Measurements from ENCODE around the gene GRM1.

Gene GRM1

DNA sequence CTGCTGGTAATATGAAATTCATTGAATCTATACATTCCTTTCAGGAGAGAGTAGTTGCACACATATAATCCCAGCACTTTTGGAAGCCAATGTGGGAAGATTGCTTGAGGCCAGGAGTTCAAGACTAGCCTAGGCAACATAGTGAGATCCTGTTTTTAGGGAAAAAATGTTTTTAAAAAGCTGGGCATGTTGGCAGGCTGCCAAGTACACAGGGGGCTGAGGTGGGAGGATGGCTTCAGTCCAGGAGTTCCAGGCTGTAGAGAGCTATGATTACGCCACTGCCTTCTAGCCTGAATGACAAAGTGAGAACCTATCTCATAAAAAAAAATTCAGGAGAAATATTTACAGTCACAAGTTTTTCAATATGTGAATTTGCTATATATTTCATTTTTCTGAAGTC, 71.9 kb downstream of the GRM1 start:
- DNase-seq, result no peak

DNA sequence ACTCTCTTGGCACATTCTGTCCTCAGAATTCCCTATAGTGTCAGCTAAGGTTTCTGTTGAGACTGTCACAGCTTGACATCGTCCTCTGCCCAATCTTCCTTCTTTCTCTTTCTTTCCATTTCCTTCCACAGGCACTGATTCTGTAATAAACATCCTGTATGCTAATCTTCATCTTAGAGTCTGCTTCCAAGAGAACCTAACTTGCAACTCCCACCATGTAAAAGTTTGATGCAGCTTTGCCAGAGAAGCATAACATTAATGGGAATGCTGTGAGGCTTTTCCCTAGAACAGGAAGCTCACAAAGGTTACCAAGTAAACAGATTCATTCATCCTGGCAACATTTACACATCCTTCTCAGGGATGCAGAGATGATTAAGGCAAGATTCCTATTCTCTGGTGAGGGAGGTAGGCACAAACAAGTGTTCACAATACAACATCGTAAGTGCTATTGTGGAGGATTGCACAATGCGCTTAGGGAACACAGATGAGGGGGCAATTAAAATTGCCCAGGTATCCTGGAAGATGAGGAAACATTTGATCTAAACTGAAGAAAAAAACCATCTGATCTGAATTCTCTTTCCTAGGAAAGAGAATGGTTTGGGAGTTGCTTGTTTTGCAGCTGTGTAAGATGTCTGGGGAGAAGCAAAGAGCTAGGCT, 74.7 kb downstream of the GRM1 start:
- no peak for DNase-seq

DNA sequence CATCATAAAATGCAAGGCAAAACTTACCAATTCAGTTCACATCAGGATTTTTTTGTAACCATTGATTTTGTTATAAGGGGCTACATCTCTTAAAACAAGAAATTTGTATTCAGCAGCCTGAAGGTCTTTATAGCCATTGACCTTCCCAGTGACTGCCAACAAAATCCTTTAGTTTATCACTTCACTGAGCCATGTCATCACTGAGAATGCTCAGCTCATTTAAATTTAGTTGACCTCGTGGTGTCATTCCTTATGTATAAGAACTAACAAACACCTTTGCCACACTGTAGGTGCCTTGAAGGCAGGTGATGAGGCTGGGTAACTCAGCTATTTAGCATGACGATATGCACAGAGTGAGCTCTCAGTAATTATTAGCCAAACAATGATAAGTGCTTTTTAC, 77.7 kb downstream of the GRM1 start:
- DNase-seq, result no peak

DNA sequence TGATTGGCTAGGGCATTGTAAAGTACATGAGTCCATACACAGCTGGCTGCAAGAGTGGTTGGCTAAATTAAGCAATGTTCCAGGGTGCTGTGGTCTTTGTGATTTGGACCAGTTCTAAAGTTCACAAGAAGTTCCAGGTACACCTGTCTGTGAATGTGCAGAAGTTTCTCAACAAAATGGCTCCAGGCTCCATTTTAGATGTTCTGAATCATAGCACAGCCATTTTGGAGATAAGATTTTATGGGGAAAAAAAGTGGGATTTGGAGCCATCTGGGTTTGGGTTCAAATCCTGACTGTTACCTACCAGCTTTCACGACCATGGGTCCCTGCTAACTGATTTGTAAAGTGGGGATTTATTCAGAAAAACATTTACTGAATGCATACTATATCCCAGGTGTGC, 82.1 kb downstream of the GRM1 start:
- no peak for DNase-seq

GRCh38 chr6:146111881-146112450, 83.1 kb downstream of the GRM1 start:
- no peak for DNase-seq

DNA sequence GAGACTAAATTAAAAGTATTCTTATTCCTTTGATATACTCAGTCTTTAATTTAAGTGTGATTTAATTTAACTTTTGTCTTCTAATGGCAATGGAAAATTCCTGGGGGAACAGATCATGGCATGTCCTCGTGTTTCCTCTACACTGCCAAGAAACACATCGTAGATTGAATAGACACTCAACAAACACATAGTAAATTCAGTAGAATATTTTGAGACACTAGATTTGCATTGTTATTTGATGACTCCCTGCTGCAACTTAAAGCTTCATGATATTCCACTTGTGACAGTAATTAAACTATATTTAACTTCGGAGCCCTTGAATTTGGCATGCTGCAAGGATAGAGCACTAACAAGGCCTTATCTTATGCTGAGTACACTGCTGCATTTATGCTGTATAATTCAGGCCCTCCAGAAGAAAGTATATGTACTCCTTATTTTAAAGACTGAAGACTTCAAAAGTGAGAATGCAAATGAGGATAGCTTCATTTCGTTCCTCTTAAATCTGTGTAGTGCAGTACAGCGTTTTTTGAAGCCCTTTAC, 84.3 kb downstream of the GRM1 start:
- DNase-seq, result no peak

GRCh38 chr6:146123616-146124015, 94.8 kb downstream of the GRM1 start:
- no peak for DNase-seq

GRCh38 chr6:146127447-146128215, 98.8 kb downstream of the GRM1 start:
- DNase-seq, result no peak

GRCh38 chr6:146133866-146134265, 105.0 kb downstream of the GRM1 start:
- DNase-seq, result no peak

GRCh38 chr6:146135167-146135566, 106.3 kb downstream of the GRM1 start:
- no peak for DNase-seq

GRCh38 chr6:146146836-146147235, 118.0 kb downstream of the GRM1 start:
- no peak for DNase-seq

DNA sequence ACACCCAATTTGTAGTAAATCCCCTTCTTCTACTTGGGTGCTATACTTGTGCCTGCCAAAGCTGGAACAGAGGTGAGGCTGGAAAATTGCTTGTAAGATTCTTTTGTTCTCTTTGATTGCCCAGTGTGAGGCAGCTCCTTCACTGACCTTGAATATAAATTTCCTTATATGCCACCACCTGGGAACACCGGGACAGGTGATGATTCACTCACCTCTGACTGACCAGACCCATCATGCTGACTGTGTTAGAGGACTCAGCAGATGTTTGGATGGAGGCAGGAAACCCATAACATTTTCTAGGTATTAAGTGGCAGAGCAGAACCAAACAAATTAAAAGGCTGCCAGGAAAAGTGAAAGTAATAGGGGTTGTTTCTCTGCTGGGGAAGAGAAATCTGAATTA, 120.9 kb downstream of the GRM1 start:
- DNase-seq, result no peak

- no peak for DNase-seq
Observed at GRCh38 chr6:146153040-146153758, 124.3 kb downstream of the GRM1 start.

DNA sequence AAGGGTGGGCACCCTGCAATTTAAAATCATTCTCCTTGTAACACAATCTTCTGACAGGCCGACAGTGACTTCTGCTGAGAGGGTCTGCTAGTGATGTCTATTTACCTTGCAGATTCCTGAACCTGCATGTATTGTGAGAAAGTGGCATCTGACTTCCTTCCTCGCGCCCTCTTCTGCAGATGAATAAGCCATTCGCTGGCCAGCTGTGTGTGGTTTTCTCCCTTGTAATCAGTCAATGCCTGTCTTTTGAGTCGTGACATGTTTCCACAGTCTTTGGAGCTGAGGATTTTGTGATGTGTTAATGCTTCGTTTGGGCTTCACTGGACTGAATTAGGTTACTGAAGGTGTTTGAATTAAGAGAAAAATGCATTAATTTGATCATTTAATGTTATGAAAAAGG, 125.3 kb downstream of the GRM1 start:
- no peak for DNase-seq

GRCh38 chr6:146161664-146162063, 132.8 kb downstream of the GRM1 start:
- DNase-seq, result no peak

DNA sequence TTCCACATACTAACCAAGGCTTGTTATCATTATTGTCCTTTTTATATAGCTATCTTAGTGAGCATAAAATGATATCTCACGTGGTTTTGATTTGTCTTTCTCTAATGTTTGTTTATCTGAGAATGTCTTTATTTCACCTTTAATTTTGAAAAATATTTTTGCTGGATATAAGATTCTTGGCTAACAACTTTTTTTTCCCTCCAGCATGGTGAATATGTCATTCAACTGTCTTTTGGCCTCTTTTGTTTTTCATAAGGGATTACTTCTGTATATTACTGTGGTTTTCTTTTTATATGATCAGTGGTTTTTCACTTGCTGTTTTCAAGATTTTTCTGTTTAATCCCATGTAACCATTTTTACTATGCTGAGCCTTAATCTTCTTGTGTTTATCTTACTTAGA, 141.0 kb downstream of the GRM1 start:
- DNase-seq, result no peak

DNA sequence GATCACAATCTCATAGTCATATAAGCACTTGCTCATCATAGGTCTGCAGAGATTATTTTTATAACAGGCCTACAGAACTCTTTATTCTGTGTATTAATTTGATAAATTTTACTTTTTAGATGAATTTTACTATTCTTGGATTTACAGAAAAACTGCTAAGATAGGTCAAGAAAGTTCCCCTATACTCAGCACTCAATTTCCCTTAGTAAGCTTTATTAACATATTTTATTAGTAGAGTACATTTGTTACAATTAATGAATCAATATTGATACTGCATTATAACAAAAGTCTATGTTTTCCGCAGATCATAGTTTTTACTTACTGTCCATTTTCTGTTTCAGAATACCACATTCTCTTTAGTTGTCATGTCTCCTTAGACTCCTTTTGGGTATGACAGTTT, 148.9 kb downstream of the GRM1 start:
- DNase-seq, result no peak

DNA sequence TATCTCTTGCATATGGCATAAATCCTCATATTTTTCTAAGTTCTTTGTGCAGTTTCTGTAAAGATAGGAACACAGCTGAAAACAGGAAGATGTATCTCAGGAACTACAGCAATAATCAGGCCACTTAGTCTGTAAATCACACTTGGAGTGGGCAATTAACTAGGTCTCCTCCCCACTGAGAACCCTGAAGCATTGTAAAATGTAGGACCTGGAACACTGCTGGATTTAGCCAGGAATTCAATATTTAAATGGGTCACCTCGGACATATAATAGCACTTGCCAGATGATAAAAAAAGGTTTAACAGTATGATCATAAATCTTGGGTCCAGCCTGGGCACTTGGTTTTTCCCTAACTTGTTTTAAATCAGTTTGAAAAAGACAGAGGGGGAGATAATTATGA, 155.0 kb downstream of the GRM1 start:
- no peak for DNase-seq

DNA sequence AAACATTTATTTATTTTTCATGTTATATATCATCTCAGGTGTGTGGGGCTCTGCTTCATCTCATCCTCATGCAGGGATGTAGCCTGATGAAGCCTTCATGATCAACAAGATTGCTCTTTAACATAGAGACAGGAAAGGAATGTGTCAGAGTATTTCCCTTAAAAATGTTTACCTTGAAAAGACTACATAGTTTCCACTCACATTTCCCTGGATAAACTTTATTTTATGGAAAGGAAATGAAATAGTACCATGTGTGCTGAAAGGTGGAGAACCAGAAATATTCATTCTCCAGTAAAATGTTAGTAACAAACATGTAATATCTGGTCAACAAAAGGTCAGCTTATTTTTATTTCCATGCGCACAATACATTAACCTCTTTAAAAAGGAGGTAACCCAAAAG, 155.8 kb downstream of the GRM1 start:
- DNase-seq, result no peak

DNA sequence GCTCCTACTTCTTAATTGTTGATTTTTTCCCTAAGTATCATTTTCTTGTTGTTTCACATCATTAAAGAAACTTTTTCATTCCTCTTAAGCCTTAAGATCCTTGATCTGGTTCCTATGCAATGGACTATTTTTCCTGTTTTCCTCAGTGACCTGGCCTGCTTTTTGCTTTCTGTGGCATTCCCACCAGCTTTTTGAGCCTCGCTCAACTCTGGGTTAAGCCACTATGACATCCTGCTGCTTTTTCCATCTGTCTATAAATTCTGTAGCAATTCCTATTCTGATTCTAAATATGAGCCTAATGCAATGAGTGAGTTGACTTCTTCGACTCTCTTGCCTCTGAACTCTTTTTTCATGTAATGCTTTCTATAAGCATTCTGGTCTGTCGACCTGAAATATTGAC, 160.3 kb downstream of the GRM1 start:
- no peak for DNase-seq

DNA sequence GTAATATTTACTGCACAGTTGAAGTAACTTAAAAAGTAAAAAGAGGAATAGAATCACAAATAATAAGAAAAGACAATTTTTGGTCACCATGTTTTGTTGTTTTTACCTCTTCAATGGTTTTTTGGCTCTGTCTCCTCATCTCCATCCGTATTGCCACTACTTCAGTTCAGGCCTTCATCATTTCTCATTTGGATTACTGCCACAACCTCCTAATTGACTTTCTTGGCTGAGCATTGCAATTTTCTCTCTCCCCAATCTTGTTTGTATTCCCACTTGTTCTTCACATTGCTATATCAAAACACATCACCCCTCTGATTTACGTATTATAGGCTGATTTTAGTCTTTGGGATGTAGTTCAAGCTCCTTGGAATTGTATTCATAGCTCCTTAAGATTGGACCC, 161.7 kb downstream of the GRM1 start:
- no peak for DNase-seq

- no peak for DNase-seq
Observed at GRCh38 chr6:146191166-146191565, 162.3 kb downstream of the GRM1 start.

DNA sequence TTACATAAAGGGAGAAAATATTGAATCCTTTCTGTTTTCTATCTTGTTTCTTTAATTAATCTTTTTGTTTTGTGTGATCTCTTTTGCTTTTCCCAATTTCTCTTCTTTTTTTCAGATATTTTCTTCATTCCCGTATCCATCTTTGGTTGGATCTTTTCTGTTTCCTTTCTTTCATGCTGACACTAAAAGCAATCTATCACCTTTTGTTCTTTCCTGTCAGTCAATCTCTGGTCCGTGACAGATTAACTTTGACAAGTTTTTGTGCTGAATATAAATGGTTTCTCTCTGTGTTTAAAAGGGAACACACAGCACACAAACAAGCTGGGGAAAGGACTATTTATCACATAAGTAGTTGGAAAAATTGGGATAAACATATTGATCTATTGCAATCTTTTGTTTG, 162.8 kb downstream of the GRM1 start:
- DNase-seq, result no peak

DNA sequence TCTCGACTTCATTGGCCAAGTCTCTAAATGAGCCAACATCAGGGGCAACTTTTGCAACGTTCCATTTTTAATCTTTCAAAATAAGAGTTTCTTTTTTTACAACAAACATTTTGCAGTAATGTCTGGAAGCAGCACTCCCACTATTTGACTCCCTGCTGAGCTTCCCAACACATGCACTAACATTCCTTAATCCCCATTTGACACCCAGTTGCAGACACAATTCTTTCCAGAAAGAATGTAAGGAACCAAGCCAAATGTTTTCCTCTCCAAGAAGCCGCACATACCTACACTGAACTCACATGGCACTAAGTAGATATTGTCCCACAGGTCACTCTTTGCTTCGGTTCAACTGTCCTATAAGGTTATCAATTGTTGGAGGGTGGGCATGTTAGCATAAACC, 165.6 kb downstream of the GRM1 start:
- DNase-seq, result no peak
